Ascending aorta (tissue), 2 donors: Measurements from ENCODE around the gene SEMA5B. TPM values are rescaled to one million over a fixed set of nuclear protein-coding genes. Genes with fewer than 3 reads are reported as not detected.

ENCODE experiments used
- DNase-seq, 2 donors: peaks; one replicate each; pipeline ENCODE4 v3.0.0-alpha.2; 2019; ENCODE audit warnings: low spot score in 2 of 2
- H3K27ac ChIP-seq, 2 donors: fragments of 200-600 bp; sonication (generic); one replicate each; pipeline ENCODE4 v1.5.1; 2016 to 2017; ENCODE audit warnings: mild to moderate bottlenecking in 1 of 2
- H3K27me3 ChIP-seq: fragments of 200-600 bp; sonication (generic); one replicate; pipeline ENCODE4 v1.5.1; 2017
- H3K36me3 ChIP-seq, 2 donors: fragments of 200-600 bp; sonication (generic); one replicate each; pipeline ENCODE4 v1.5.1; 2016
- H3K4me1 ChIP-seq, 2 donors: fragments of 200-600 bp; sonication (generic); one replicate each; pipeline ENCODE4 v1.5.1; 2016 to 2017; ENCODE audit warnings: mild to moderate bottlenecking in 1 of 2
- H3K4me3 ChIP-seq, 2 donors: fragments of 200-600 bp; sonication (generic); one replicate each; pipeline ENCODE4 v1.5.1; 2016 to 2017; ENCODE audit warnings: mild to moderate bottlenecking in 1 of 2
- H3K9me3 ChIP-seq, 2 donors: fragments of 200-600 bp; sonication (generic); one replicate each; pipeline ENCODE4 v1.5.1; 2016
- CTCF ChIP-seq, 3 experiments: fragments of 200-600 bp in 2 of 3; fragments of 450-650 bp in 1 of 3; sonication (generic) in 2 of 3; IDR thresholded peaks; one replicate each; pipeline ENCODE4 v1.5.1; 2016 to 2019; ENCODE audit warnings: antibody characterized with exemption in 3 of 3, mild to moderate bottlenecking in 1 of 3, moderate library complexity in 1 of 3
- intact Hi-C: fragments of 100-400 bp; cut with DNase I; formaldehyde crosslinking; loops from one replicate; pipeline ENCODE4 v1.15.1; 2023
- total RNA-seq: library from RNA; depleted of rRNA; stranded (reverse); fragments of >200 nt; gene quantifications from one replicate; pipeline ENCODE4 v1.1.0, GENCODE V29; 2016

SEMA5B gene
- 0.85 TPM for total RNA-seq

GRCh38 chr3:123027292-123028232 is at the start of gene SEMA5B:
Gene SEMA5B (minus strand): TSS chr3:123027763. CDS start chr3:122961263, 66,500 bp downstream.
- H3K27ac ChIP-seq = no peak within 1 kb of the TSS
- no peaks in the 10 kb centered on the region for H3K9me3 ChIP-seq
- intact Hi-C loops = loop anchor here (1.0 to 10.0 kb wide), 4 partner anchors 50 to 230 kb away; partner anchors contain the start of gene SEC22A
- peak in 1 of 2 donors; percentile 66 for DNase-seq
- no peaks in the 10 kb centered on the region for H3K27me3 ChIP-seq
- TF ChIP-seq CTCF (IDR thresholded peaks at IDR 0.05) = peak; percentile 22 to 55 (median 35)
- no peaks in the 10 kb centered on the region for H3K36me3 ChIP-seq
- peak within 1 kb of the TSS; percentile 64 to 65 for H3K4me3 ChIP-seq
- H3K4me1 ChIP-seq = peaks cover 8 to 13% of the 10 kb centered on the region in 2 donors

GRCh38 chr3:123076496-123077418 is 49.2 kb upstream of the SEMA5B start:
- no peaks in the 10 kb centered on the region for H3K9me3 ChIP-seq
- peak overlapping the region; percentile 51 to 77 for H3K27ac ChIP-seq
- intact Hi-C loops = no loop called here
- H3K4me1 ChIP-seq = peaks cover 11 to 32% of the 10 kb centered on the region in 2 donors
- H3K36me3 ChIP-seq = no peaks in the 10 kb centered on the region
- no peak overlapping the region for H3K4me3 ChIP-seq
- peak in 1 of 2 donors; percentile 89 for DNase-seq
- no peak for TF ChIP-seq CTCF (IDR thresholded peaks at IDR 0.05)
- no peaks in the 10 kb centered on the region for H3K27me3 ChIP-seq

GRCh38 chr3:123076112-123076495 is 48.5 kb upstream of the SEMA5B start:
- TF ChIP-seq CTCF (IDR thresholded peaks at IDR 0.05) = no peak
- Histone ChIP-seq H3K4me3 (no peak overlapping the region), H3K9me3 (no peaks in the 10 kb centered on the region), H3K27me3 (no peaks in the 10 kb centered on the region), H3K4me1 (peaks cover 17 to 36% of the 10 kb centered on the region in 2 donors), H3K27ac (peak overlapping the region; percentile 51 to 77), H3K36me3 (no peaks in the 10 kb centered on the region)
- no peak for DNase-seq
- intact Hi-C loops = no loop called here

GRCh38 chr3:123075359-123075758 is 47.8 kb upstream of the SEMA5B start:
- Histone ChIP-seq H3K27me3 (no peaks in the 10 kb centered on the region), H3K36me3 (no peaks in the 10 kb centered on the region), H3K4me1 (peaks cover 17 to 33% of the 10 kb centered on the region in 2 donors), H3K4me3 (no peak overlapping the region), H3K27ac (peak overlapping the region; percentile 41 to 77), H3K9me3 (no peaks in the 10 kb centered on the region)
- intact Hi-C loops = no loop called here
- DNase-seq = no peak
- TF ChIP-seq CTCF (IDR thresholded peaks at IDR 0.05) = no peak

- intact Hi-C loops = no loop called here
- Histone ChIP-seq H3K27ac (peak overlapping the region; percentile 19 to 49), H3K27me3 (no peaks in the 10 kb centered on the region), H3K36me3 (no peaks in the 10 kb centered on the region), H3K9me3 (no peaks in the 10 kb centered on the region), H3K4me3 (no peak overlapping the region), H3K4me1 (peaks cover 17 to 26% of the 10 kb centered on the region in 2 donors)
- no peak for TF ChIP-seq CTCF (IDR thresholded peaks at IDR 0.05)
- peak in 1 of 2 donors; percentile 33 for DNase-seq
Observed at GRCh38 chr3:123072564-123072963, 45.0 kb upstream of the SEMA5B start.
